ENCODE results near the gene KCNT1. TPM values are rescaled to one million over a fixed set of nuclear protein-coding genes. Genes with fewer than 3 reads are reported as not detected.
A peak's percentile ranks its signal among the peaks of the same experiment; 100 is the strongest.

The KCNT1 gene
- total RNA-seq, 1 donor from 2014 or later = not detected

- DNase-seq = no peak
Measured at GRCh38 chr9:135804581-135805421, 102.8 kb downstream of the KCNT1 start.

- no peak for DNase-seq
Measured at GRCh38 chr9:135805422-135806022, 103.5 kb downstream of the KCNT1 start.

- peak; percentile 33 for DNase-seq
Measured at GRCh38 chr9:135809166-135809565, 107.2 kb downstream of the KCNT1 start.

GRCh38 chr9:135810806-135811575, 109.0 kb downstream of the KCNT1 start:
- DNase-seq = no peak

- no peak for DNase-seq
Measured at GRCh38 chr9:135811801-135812200, 109.8 kb downstream of the KCNT1 start.

- no peak for DNase-seq
Measured at GRCh38 chr9:135812961-135813360, 111.0 kb downstream of the KCNT1 start.

- DNase-seq = no peak
Measured at GRCh38 chr9:135813671-135814290, 111.8 kb downstream of the KCNT1 start.

GRCh38 chr9:135814421-135815095, 112.6 kb downstream of the KCNT1 start:
- DNase-seq = no peak

- DNase-seq = no peak
Measured at GRCh38 chr9:135815413-135815812, 113.4 kb downstream of the KCNT1 start.

GRCh38 chr9:135815830-135816650, 114.1 kb downstream of the KCNT1 start:
- no peak for DNase-seq

- DNase-seq = no peak
Measured at GRCh38 chr9:135816651-135816970, 114.6 kb downstream of the KCNT1 start.

GRCh38 chr9:135817951-135818717, 116.1 kb downstream of the KCNT1 start:
- no peak for DNase-seq

GRCh38 chr9:135818718-135819475, 116.9 kb downstream of the KCNT1 start:
- no peak for DNase-seq

GRCh38 chr9:135819905-135820304, 117.9 kb downstream of the KCNT1 start:
- DNase-seq = no peak

GRCh38 chr9:135820661-135821060, 118.7 kb downstream of the KCNT1 start:
- no peak for DNase-seq

- no peak for DNase-seq
Measured at GRCh38 chr9:135821116-135821515, 119.1 kb downstream of the KCNT1 start.

- DNase-seq = no peak
Measured at GRCh38 chr9:135821733-135822373, 119.9 kb downstream of the KCNT1 start.

- no peak for DNase-seq
Measured at GRCh38 chr9:135822374-135822755, 120.4 kb downstream of the KCNT1 start.

- DNase-seq = no peak
Measured at GRCh38 chr9:135823036-135823435, 121.1 kb downstream of the KCNT1 start.
